IMR-90 (cell line): ENCODE data around the gene FXYD1. TPM values are rescaled to one million over a fixed set of nuclear protein-coding genes. Genes with fewer than 3 reads are reported as not detected.

ENCODE experiments used
- ATAC-seq: fragments of 200-7000 bp; cut with Tn5 transposase; 2 replicates; pipeline ENCODE4 v1.9.1; 2020; ENCODE audit warnings: low read depth, mild to moderate bottlenecking, moderate library complexity
- BruUV-seq: library from RNA; stranded (reverse); fragments of 400-500 nt; replicated peaks from 2 replicates; lab custom pipeline; 2021; lab: Mats Ljungman, UMichigan
- CTCF ChIA-PET: fragments of 300-600 bp; formaldehyde crosslinking; extraction: SDS; loops from one replicate; lab custom pipeline; 2021; ENCODE audit warnings: antibody characterized with exemption; lab: Yijun Ruan, JAX
- POLR2A ChIA-PET: fragments of 300-600 bp; sonication (Branson Sonifier 250); formaldehyde crosslinking; loops from one replicate; lab custom pipeline; 2022; ENCODE audit warnings: antibody characterized with exemption; ENCODE audit not compliant: unreplicated experiment; lab: Charles Lee
- DNase-seq: peaks from one replicate; pipeline ENCODE4 v3.0.0; 2013
- H2AFZ ChIP-seq: replicated peaks from 2 replicates; pipeline ENCODE3; 2013; ENCODE audit warnings: low read length, mild to moderate bottlenecking; ENCODE audit not compliant: poor library complexity
- H2AK5ac ChIP-seq: 2 replicates; pipeline ENCODE4 v1.6.1; 2013; ENCODE audit warnings: low read depth, low read length, inconsistent platforms
- H2AK9ac ChIP-seq: replicated peaks from 2 replicates; pipeline ENCODE3; 2013; ENCODE audit warnings: mild to moderate bottlenecking, low read depth, low read length, moderate library complexity; ENCODE audit not compliant: poor library complexity
- H2BK120ac ChIP-seq: 2 replicates; pipeline ENCODE4 v1.6.1; 2013; ENCODE audit warnings: low read depth, low read length, inconsistent platforms
- H2BK15ac ChIP-seq: 3 replicates; pipeline ENCODE4 v1.6.1; 2013; ENCODE audit warnings: low read depth, low read length, inconsistent platforms
- H2BK20ac ChIP-seq: 2 replicates; pipeline ENCODE4 v1.6.1; 2013; ENCODE audit warnings: low read depth, mild to moderate bottlenecking, inconsistent platforms, low read length, moderate library complexity
- H2BK5ac ChIP-seq: 2 replicates; pipeline ENCODE4 v1.6.1; 2013; ENCODE audit warnings: mild to moderate bottlenecking, low read depth, low read length, inconsistent platforms; ENCODE audit not compliant: poor library complexity, severe bottlenecking
- H3K14ac ChIP-seq: replicated peaks from 2 replicates; pipeline ENCODE4 v1.6.1; 2013; ENCODE audit warnings: low read depth, low read length, inconsistent platforms
- H3K18ac ChIP-seq: 2 replicates; pipeline ENCODE4 v1.6.1; 2013; ENCODE audit warnings: low read depth, low read length, control low read depth
- H3K23ac ChIP-seq: 2 replicates; pipeline ENCODE4 v1.6.1; 2013; ENCODE audit warnings: low read depth, low read length, inconsistent platforms
- H3K27ac ChIP-seq: 2 replicates; pipeline ENCODE4 v1.5.1; 2013; ENCODE audit warnings: mild to moderate bottlenecking, control low read depth, low read length; ENCODE audit not compliant: insufficient read depth
- H3K27me3 ChIP-seq: 2 replicates; pipeline ENCODE4 v1.6.1; 2013; ENCODE audit warnings: low read length; ENCODE audit not compliant: control insufficient read depth, insufficient read depth
- H3K36me3 ChIP-seq: 2 replicates; pipeline ENCODE4 v1.6.1; 2013; ENCODE audit warnings: low read length, mixed read lengths; ENCODE audit not compliant: control insufficient read depth, insufficient read depth
- H3K4ac ChIP-seq: 2 replicates; pipeline ENCODE4 v1.6.1; 2013; ENCODE audit warnings: low read depth, low read length, inconsistent platforms
- H3K4me1 ChIP-seq: 2 replicates; pipeline ENCODE4 v1.6.1; 2013; ENCODE audit warnings: low read length, mixed read lengths; ENCODE audit not compliant: control insufficient read depth, insufficient read depth
- H3K4me2 ChIP-seq: 2 replicates; pipeline ENCODE4 v1.6.1; 2013; ENCODE audit warnings: low read depth, mild to moderate bottlenecking, control low read depth, low read length, moderate library complexity
- H3K4me3 ChIP-seq: 2 replicates; pipeline ENCODE4 v1.5.1; 2013; ENCODE audit warnings: low read depth, mild to moderate bottlenecking, control low read depth, low read length, moderate library complexity; ENCODE audit not compliant: insufficient read depth
- H3K56ac ChIP-seq: 2 replicates; pipeline ENCODE4 v1.6.1; 2013; ENCODE audit warnings: low read length, inconsistent platforms; ENCODE audit not compliant: insufficient read depth; ENCODE audit errors: extremely low read depth
- H3K79me1 ChIP-seq, 2 experiments: 2 replicates each; pipeline ENCODE4 v1.6.1; 2013; ENCODE audit warnings: low read length in 2 of 2, inconsistent platforms in 1 of 2, low read depth in 1 of 2
- H3K9ac ChIP-seq: 2 replicates; pipeline ENCODE4 v1.6.1; 2013; ENCODE audit warnings: low read depth, low read length, control low read depth
- H3K9me1 ChIP-seq: 2 replicates; pipeline ENCODE4 v1.6.1; 2013; ENCODE audit warnings: low read length, inconsistent platforms; ENCODE audit not compliant: insufficient read depth
- H3K9me3 ChIP-seq: 2 replicates; pipeline ENCODE4 v1.6.1; 2013; ENCODE audit warnings: low read length; ENCODE audit not compliant: control insufficient read depth, insufficient read depth
- H4K20me1 ChIP-seq: 2 replicates; pipeline ENCODE4 v1.6.1; 2013; ENCODE audit warnings: low read length, inconsistent platforms; ENCODE audit not compliant: insufficient read depth
- H4K5ac ChIP-seq: 2 replicates; pipeline ENCODE4 v1.6.1; 2013; ENCODE audit warnings: mild to moderate bottlenecking, low read depth, low read length, control low read depth
- H4K8ac ChIP-seq, 2 experiments: 2 replicates each; pipeline ENCODE4 v1.6.1; 2013; ENCODE audit warnings: low read depth in 2 of 2, low read length in 2 of 2, control low read depth in 1 of 2, inconsistent platforms in 1 of 2
- H4K91ac ChIP-seq: 2 replicates; pipeline ENCODE4 v1.6.1; 2013; ENCODE audit warnings: low read depth, low read length, inconsistent platforms; ENCODE audit not compliant: insufficient read depth
- CEBPB ChIP-seq: IDR thresholded peaks from 2 replicates; pipeline ENCODE4 v1.6.1; 2012; ENCODE audit warnings: low read depth, low read length, improper control_type of control experiment
- FOS ChIP-seq: fragments of 150-350 bp; IDR thresholded peaks from 2 replicates; pipeline ENCODE4 v1.6.1; 2016; ENCODE audit warnings: low read depth, low read length
- MAFK ChIP-seq: IDR thresholded peaks from 2 replicates; pipeline ENCODE4 v1.6.1; 2012; ENCODE audit warnings: low read depth, low read length, improper control_type of control experiment
- MXI1 ChIP-seq: IDR thresholded peaks from 2 replicates; pipeline ENCODE4 v1.6.1; 2012; ENCODE audit warnings: low read depth, mild to moderate bottlenecking, low read length, moderate library complexity, borderline replicate concordance
- POLR2A ChIP-seq: IDR thresholded peaks from 2 replicates; pipeline ENCODE4 v1.6.1; 2012; ENCODE audit warnings: mild to moderate bottlenecking, low read depth, low read length
- SMC3 ChIP-seq: fragments of 150-350 bp; IDR thresholded peaks from 2 replicates; pipeline ENCODE4 v1.6.1; 2016; ENCODE audit warnings: low read depth, mild to moderate bottlenecking, antibody characterized with exemption, low read length, moderate library complexity
- USF2 ChIP-seq: fragments of 150-350 bp; IDR thresholded peaks from 2 replicates; pipeline ENCODE4 v1.6.1; 2017; ENCODE audit warnings: mild to moderate bottlenecking, antibody characterized with exemption, low read length, low read depth
- WGBS, 2 experiments: methylation state at CpG; one replicate each; pipeline versions ENCODE4 v1.1.5 to v1.1.7; 2013; ENCODE audit warnings: missing lambda C conversion rate in 2 of 2; ENCODE audit not compliant: insufficient read length in 1 of 2; ENCODE audit errors: extremely low coverage in 2 of 2; 5-methylcytosine and 5-hydroxymethylcytosine counted together
- dilution Hi-C: fragments of 300-500 bp; cut with HindIII; formaldehyde crosslinking; loops from one replicate; pipeline ENCODE4 v1.14.3; 2018; ENCODE audit warnings: low sequenced_read_pairs; ENCODE audit not compliant: unreplicated experiment
- in situ Hi-C: fragments of 300-500 bp; cut with MboI; formaldehyde crosslinking; loops from 3 replicates; pipeline ENCODE4 v1.14.3; 2019; ENCODE audit warnings: low sequenced_read_pairs, inconsistent platforms, mixed read lengths
- intact Hi-C: fragments of 100-400 bp; cut with micrococcal nuclease; formaldehyde crosslinking; loops from 2 replicates; pipeline ENCODE4 v1.10.0; 2022
- polyA plus RNA-seq, 3 experiments: library from polyadenylated mRNA; depleted of rRNA; stranded (reverse); fragments of >200 nt; gene quantifications; 2 replicates each; pipeline ENCODE4 v1.2.3, GENCODE V29; 2012; ENCODE audit warnings: low replicate concordance in 1 of 3
- total RNA-seq: library from RNA; depleted of rRNA; stranded (reverse); fragments of >200 nt; gene quantifications from 2 replicates; pipeline ENCODE4 v1.2.3, GENCODE V29; 2012

FXYD1 gene
- total and polyA plus RNA-seq, 2 of the 4 experiments (the other 2 are of a cell fraction): 0.18 to 3.9 TPM

DNA sequence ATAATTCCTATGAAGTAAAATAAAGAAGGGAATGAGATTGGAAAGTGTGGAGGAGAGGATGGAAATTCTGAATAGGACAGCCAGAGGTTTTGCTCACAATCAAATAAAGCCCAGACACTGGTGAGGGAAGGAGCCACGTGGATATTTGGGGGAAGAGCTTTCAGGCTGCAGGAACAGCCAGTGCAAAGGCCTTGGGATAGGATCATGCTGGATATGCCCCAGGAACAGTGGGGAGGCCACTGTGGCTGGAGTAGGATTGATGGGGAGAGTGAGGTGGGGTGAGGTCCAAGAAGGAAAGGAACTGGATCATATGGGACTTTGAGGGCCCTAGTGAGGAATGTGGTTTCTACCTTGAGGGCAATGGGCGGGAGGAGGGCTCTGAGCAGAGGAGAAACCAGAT is 11.8 kb downstream of the FXYD1 start:
- no TSS peak for BruUV-seq
- no peak overlapping the region for H3K27ac ChIP-seq
- H3K4me2 ChIP-seq: no peak overlapping the region
- no peak overlapping the region for H4K5ac ChIP-seq
- no peak for TF ChIP-seq CEBPB
- TF ChIP-seq MAFK: no peak
- TF ChIP-seq MXI1: no peak
- TF ChIP-seq USF2: no peak
- no peak for TF ChIP-seq FOS
- TF ChIP-seq POLR2A: no peak
- no peak for TF ChIP-seq SMC3
- H4K8ac ChIP-seq: no peak overlapping the region
- H3K18ac ChIP-seq: no peak overlapping the region
- H3K56ac ChIP-seq: no peak overlapping the region
- intact Hi-C loops: no loop called here
- H3K4ac ChIP-seq: no peak overlapping the region
- H4K20me1 ChIP-seq: no peaks in the 10 kb centered on the region
- no peaks in the 10 kb centered on the region for H3K9me3 ChIP-seq
- peaks cover 3% of the 10 kb centered on the region; the same call in 1 of the 2 replicates for H3K9me1 ChIP-seq
- 86% methylated on average over 1 of the region's 2 CpGs; no CpG with 5 or more reads in 1 of the 2 experiments for WGBS, 2 experiments
- H3K9ac ChIP-seq: no peak overlapping the region
- H2AK9ac ChIP-seq: no peak overlapping the region
- H3K23ac ChIP-seq: no peak overlapping the region
- dilution Hi-C loops: no loop called here
- no peak overlapping the region for H3K4me3 ChIP-seq
- no peak for ATAC-seq
- peaks cover under 1% of the 10 kb centered on the region; the same call in 1 of the 2 replicates for H3K27me3 ChIP-seq
- no peak overlapping the region for H4K91ac ChIP-seq
- H2BK120ac ChIP-seq: no peak overlapping the region
- H2AFZ ChIP-seq: no peak overlapping the region
- CTCF ChIA-PET: interaction anchor here (1.0 kb wide), 1 partner anchor 9 kb away, joined by 3 read pairs; no protein-coding TSS in a partner anchor
- H3K14ac ChIP-seq: no peak overlapping the region
- H2AK5ac ChIP-seq: no peak overlapping the region; the same call in 1 of the 2 replicates
- POLR2A ChIA-PET: no interaction called here
- in situ Hi-C loops: no loop called here
- H3K79me1 ChIP-seq: peaks cover 2 to 15% of the 10 kb centered on the region in 2 experiments; a peak in 2 of 4 replicates
- H2BK20ac ChIP-seq: no peak overlapping the region
- H2BK5ac ChIP-seq: no peak overlapping the region
- H3K4me1 ChIP-seq: peaks cover 5% of the 10 kb centered on the region
- no peaks in the 10 kb centered on the region for H3K36me3 ChIP-seq
- no peak overlapping the region for H2BK15ac ChIP-seq
- DNase-seq: no peak
